ENCODE data around the gene GRAMD1A. TPM values are rescaled to one million over a fixed set of nuclear protein-coding genes. Genes with fewer than 3 reads are reported as not detected.
"Not testable (repeated sequence)": the region's sequence is repeated elsewhere in the genome, so short reads cannot be mapped to it uniquely, and the experiment has no call there.

The GRAMD1A gene
- total and polyA plus RNA-seq, 2 donors (not counting 1 experiment from before 2014, with no cell fraction given) = 83.8 to 102 TPM

DNA sequence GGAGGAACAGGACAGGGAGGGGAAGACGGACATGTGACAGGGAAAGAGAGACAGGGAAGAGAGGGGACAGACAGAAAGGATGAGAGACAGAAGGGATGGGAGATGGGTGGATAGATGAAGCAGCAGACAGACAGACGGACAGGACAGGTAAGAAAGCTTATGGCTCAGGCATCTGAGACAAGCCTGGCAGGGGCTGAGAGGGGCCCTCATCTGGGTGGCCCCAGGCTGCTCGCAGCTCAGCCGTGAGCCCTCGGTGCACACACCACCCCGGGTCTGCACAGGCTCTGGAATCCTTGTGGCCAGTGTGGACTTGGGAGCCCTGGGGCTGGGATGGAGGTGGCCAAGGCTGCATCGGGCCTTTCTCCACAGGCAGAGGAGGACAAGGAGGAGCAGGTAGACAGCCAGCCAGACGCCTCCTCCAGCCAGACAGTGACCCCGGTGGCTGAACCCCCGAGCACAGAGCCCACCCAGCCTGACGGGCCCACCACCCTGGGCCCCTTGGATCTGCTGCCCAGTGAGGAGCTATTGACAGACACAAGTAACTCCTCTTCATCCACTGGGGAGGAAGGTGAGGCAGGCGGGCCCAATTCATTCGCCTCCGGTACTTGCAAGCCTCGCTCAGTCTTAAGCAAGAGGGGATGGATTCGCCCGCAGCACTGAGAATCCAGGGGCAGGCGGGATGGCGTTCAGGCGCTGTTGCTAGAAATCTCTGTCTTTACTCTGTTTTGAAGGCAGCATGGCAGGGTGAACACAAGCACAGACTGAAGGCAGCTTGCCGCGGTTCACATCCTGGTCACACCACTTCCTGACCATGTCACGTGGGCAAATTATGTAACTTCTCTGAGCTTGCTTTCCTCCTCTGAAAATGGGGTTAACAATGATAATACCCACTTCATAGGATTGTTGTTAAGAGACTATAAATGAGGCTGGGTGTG is 14.0 kb downstream of the GRAMD1A start:
- Mint-ChIP-seq H3K4me1 (peaks cover 25% of the 10 kb centered on the region), H3K9me3 (ENCODE audit: insufficient read depth) (no peaks in the 10 kb centered on the region), H3K27me3 (no peaks in the 10 kb centered on the region), H3K4me3 (peak overlapping the region; percentile 29), H3K27ac (peak overlapping the region; percentile 60)
- Histone ChIP-seq H3K4me1 (ENCODE audit: control insufficient read depth in 2 of 2, insufficient read depth in 2 of 2, low read length in 2 of 2) (peaks cover 17 to 31% of the 10 kb centered on the region in 2 donors), H4K20me1 (ENCODE audit: control insufficient read depth, insufficient read depth, low read length, poor library complexity, severe bottlenecking) (peaks cover 14% of the 10 kb centered on the region), H3K9ac (ENCODE audit: low read length) (no peak overlapping the region), H3K27me3 (replicated peaks in 1 of 4; ENCODE audit: control extremely low read depth in 1 of 4, control insufficient read depth in 3 of 4, insufficient read depth in 4 of 4, low read length in 3 of 4) (no peaks in the 10 kb centered on the region), H3K79me2 (ENCODE audit: control insufficient read depth, insufficient read depth, low read length) (peaks cover 3% of the 10 kb centered on the region), H3K27ac (ENCODE audit: low read length in 2 of 2) (peak overlapping the region in 1 of 2 donors; percentile 42), H3K4me3 (ENCODE audit: control extremely low read depth in 1 of 5, extremely low read depth in 1 of 5, insufficient read depth in 1 of 5, low read depth in 2 of 5, low read length in 4 of 5) (no peak overlapping the region), H3K36me3 (replicated peaks in 1 of 2; ENCODE audit: control extremely low read depth in 1 of 2, control insufficient read depth in 1 of 2, extremely low read depth in 1 of 2, insufficient read depth in 2 of 2, low read length in 1 of 2) (peaks cover 1 to 66% of the 10 kb centered on the region in 2 experiments), H3K4me2 (replicated peaks; ENCODE audit: low read depth, low read length, poor library complexity, severe bottlenecking) (peak overlapping the region; percentile 54), H2AFZ (ENCODE audit: insufficient read depth, low read depth, low read length, poor library complexity, severe bottlenecking) (no peak overlapping the region), H3K9me3 (ENCODE audit: control extremely low read depth in 1 of 3, control insufficient read depth in 2 of 3, insufficient read depth in 1 of 3, low read length in 2 of 3) (no peaks in the 10 kb centered on the region)
- ATAC-seq (ENCODE audit: low read depth) (no peak), DNase-seq (peak; percentile 45)
- POLR2A ChIA-PET = no interaction called here
- TF ChIP-seq, protein P1, sequence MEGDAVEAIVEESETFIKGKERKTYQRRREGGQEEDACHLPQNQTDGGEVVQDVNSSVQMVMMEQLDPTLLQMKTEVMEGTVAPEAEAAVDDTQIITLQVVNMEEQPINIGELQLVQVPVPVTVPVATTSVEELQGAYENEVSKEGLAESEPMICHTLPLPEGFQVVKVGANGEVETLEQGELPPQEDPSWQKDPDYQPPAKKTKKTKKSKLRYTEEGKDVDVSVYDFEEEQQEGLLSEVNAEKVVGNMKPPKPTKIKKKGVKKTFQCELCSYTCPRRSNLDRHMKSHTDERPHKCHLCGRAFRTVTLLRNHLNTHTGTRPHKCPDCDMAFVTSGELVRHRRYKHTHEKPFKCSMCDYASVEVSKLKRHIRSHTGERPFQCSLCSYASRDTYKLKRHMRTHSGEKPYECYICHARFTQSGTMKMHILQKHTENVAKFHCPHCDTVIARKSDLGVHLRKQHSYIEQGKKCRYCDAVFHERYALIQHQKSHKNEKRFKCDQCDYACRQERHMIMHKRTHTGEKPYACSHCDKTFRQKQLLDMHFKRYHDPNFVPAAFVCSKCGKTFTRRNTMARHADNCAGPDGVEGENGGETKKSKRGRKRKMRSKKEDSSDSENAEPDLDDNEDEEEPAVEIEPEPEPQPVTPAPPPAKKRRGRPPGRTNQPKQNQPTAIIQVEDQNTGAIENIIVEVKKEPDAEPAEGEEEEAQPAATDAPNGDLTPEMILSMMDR (IDR thresholded peaks at IDR 0.05) = no peak
- no peak for TF ChIP-seq EZH2 (IDR thresholded peaks at IDR 0.05; ENCODE audit: borderline replicate concordance, insufficient read depth, low read depth, low read length, poor library complexity, severe bottlenecking)
- intact Hi-C loops (cut with micrococcal nuclease) = loop anchor here (1.0 to 2.0 kb wide), 2 partner anchors 41 to 175 kb away; no protein-coding TSS in a partner anchor
- CTCF ChIA-PET = interaction anchor here (0.6 to 5.9 kb wide), 10 partner anchors 8 to 176 kb away, joined by 3 to 71 read pairs (median 4); partner anchors contain the start of gene ZNF30
- WGBS (ENCODE audit: insufficient coverage) = 86% methylated on average over 19 of the region's 23 CpGs

DNA sequence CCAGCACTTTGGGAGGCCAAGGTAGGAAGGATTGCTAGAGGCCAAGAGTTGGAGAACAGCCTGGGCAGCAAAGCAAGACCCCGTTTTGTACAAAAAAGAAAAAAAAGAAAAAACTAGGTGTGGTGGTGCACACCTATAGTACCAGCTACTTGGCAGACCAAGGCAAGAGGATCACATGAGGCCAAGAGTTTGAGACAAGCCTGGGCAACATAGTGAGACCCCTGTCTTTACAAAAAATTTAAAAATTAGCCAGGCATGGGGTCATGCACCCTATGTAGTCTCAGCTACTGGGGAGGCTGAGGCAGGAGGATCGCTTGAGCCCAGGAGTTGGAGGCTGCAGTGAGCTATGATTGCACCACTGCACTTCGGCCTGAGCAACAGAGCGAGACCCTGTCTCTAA is 14.7 kb downstream of the GRAMD1A start:
- H3K9ac ChIP-seq (ENCODE audit: low read length); H3K9me3 ChIP-seq (ENCODE audit: control extremely low read depth in 1 of 3, control insufficient read depth in 2 of 3, insufficient read depth in 1 of 3, low read length in 2 of 3); ATAC-seq (ENCODE audit: low read depth); H3K9me3 Mint-ChIP-seq (ENCODE audit: insufficient read depth); H3K4me2 ChIP-seq (replicated peaks; ENCODE audit: low read depth, low read length, poor library complexity, severe bottlenecking); H3K27me3 Mint-ChIP-seq; DNase-seq; H3K4me3 Mint-ChIP-seq; H3K79me2 ChIP-seq (ENCODE audit: control insufficient read depth, insufficient read depth, low read length); intact Hi-C loops (cut with micrococcal nuclease); H3K27me3 ChIP-seq (replicated peaks in 1 of 4; ENCODE audit: control extremely low read depth in 1 of 4, control insufficient read depth in 3 of 4, insufficient read depth in 4 of 4, low read length in 3 of 4); H3K4me3 ChIP-seq (ENCODE audit: control extremely low read depth in 1 of 5, extremely low read depth in 1 of 5, insufficient read depth in 1 of 5, low read depth in 2 of 5, low read length in 4 of 5); H2AFZ ChIP-seq (ENCODE audit: insufficient read depth, low read depth, low read length, poor library complexity, severe bottlenecking); POLR2A ChIA-PET: not testable (repeated sequence)
- peak overlapping the region in 1 of 2 donors; percentile 8 for H3K27ac ChIP-seq (ENCODE audit: low read length in 2 of 2)
- Mint-ChIP-seq H3K27ac (peak overlapping the region; percentile 60), H3K4me1 (peaks cover 25% of the 10 kb centered on the region)
- CTCF ChIA-PET = interaction anchor here (0.6 to 5.9 kb wide), 8 partner anchors 9 to 176 kb away, joined by 3 to 71 read pairs (median 4); no protein-coding TSS in a partner anchor
- peaks cover 12% of the 10 kb centered on the region for H4K20me1 ChIP-seq (ENCODE audit: control insufficient read depth, insufficient read depth, low read length, poor library complexity, severe bottlenecking)
- peaks cover 17 to 31% of the 10 kb centered on the region in 2 donors for H3K4me1 ChIP-seq (ENCODE audit: control insufficient read depth in 2 of 2, insufficient read depth in 2 of 2, low read length in 2 of 2)
- peaks cover 1 to 66% of the 10 kb centered on the region in 2 experiments for H3K36me3 ChIP-seq (replicated peaks in 1 of 2; ENCODE audit: control extremely low read depth in 1 of 2, control insufficient read depth in 1 of 2, extremely low read depth in 1 of 2, insufficient read depth in 2 of 2, low read length in 1 of 2)
- WGBS (ENCODE audit: insufficient coverage) = 90% methylated on average over 2 of the region's 4 CpGs
